Spleen (tissue), 11 donors: ENCODE data around the gene CCDC148. TPM values are rescaled to one million over a fixed set of nuclear protein-coding genes. Genes with fewer than 3 reads are reported as not detected.

Experiments used
- DNase-seq: peaks from one replicate; pipeline ENCODE4 v3.0.0-alpha.2; 2020
- H3K27ac ChIP-seq, 8 donors: fragments of 200-600 bp; sonication (generic) in 7 of 8; 1 replicate in 4 of 8; 2 replicates in 4 of 8; pipeline versions ENCODE4 v1.5.0 to v1.8.0; 2016 to 2021; ENCODE audit warnings: inconsistent platforms in 4 of 8, mild to moderate bottlenecking in 4 of 8, moderate library complexity in 1 of 8
- H3K27me3 ChIP-seq, 7 donors: fragments of 200-600 bp; sonication (generic) in 6 of 7; replicated peaks in 1 of 7; 1 replicate in 4 of 7; 2 replicates in 3 of 7; pipeline versions ENCODE4 v1.5.0 to v1.8.0; 2016 to 2021; ENCODE audit warnings: inconsistent platforms in 3 of 7, mild to moderate bottlenecking in 1 of 7
- H3K36me3 ChIP-seq, 6 donors: fragments of 200-600 bp; sonication (generic) in 5 of 6; 1 replicate in 4 of 6; 2 replicates in 2 of 6; pipeline versions ENCODE4 v1.5.0 to v1.8.0; 2016 to 2021; ENCODE audit warnings: inconsistent platforms in 2 of 6
- H3K4me1 ChIP-seq, 6 donors: fragments of 200-600 bp; sonication (generic) in 5 of 6; 1 replicate in 3 of 6; 2 replicates in 3 of 6; pipeline versions ENCODE4 v1.5.0 to v1.8.0; 2016 to 2021; ENCODE audit warnings: inconsistent platforms in 3 of 6
- H3K4me3 ChIP-seq, 8 donors: fragments of 200-600 bp; sonication (generic) in 7 of 8; 1 replicate in 4 of 8; 2 replicates in 4 of 8; pipeline versions ENCODE4 v1.5.0 to v1.8.0; 2016 to 2021; ENCODE audit warnings: inconsistent platforms in 4 of 8, mild to moderate bottlenecking in 4 of 8, moderate library complexity in 2 of 8
- H3K9me3 ChIP-seq, 8 donors: fragments of 200-600 bp; sonication (generic) in 7 of 8; 1 replicate in 4 of 8; 2 replicates in 4 of 8; pipeline versions ENCODE4 v1.5.0 to v1.8.0; 2016 to 2021; ENCODE audit warnings: inconsistent platforms in 4 of 8
- POLR2A ChIP-seq, 3 donors: fragments of 450-650 bp; IDR thresholded peaks; one replicate each; pipeline ENCODE4 v1.5.1; 2017; ENCODE audit warnings: antibody characterized with exemption in 3 of 3, mild to moderate bottlenecking in 1 of 3
- POLR2AphosphoS5 ChIP-seq, 3 donors: sonication (generic); formaldehyde crosslinking; IDR thresholded peaks; one replicate each; pipeline ENCODE4 v1.5.1; 2017; ENCODE audit warnings: antibody characterized with exemption in 3 of 3
- WGBS, 5 donors: extraction: QIAGEN DNeasy Blood & Tissue Kit in 3 of 5; methylation state at CpG; one replicate each; pipeline versions ENCODE4 v1.1.5 to v1.1.7; 2013 to 2018; 5-methylcytosine and 5-hydroxymethylcytosine counted together
- intact Hi-C: fragments of 100-400 bp; cut with DNase I; formaldehyde crosslinking; loops from one replicate; pipeline ENCODE4 v1.15.0; 2023; ENCODE audit warnings: low total_unique reads
- polyA plus RNA-seq, 3 donors: library from polyadenylated mRNA; stranded (reverse); fragments of 200-250 nt; gene quantifications; one replicate each; pipeline ENCODE4 v1.2.1, GENCODE V29; 2013
- total RNA-seq, 7 donors: library from RNA; depleted of rRNA in 3 of 7; stranded (reverse); fragments of >200 nt in 3 of 7; fragmentation: NEBNext Ultra II Directional in 4 of 7; extraction: Animal tissue kit (Norgen Biotek cat#: 25700) in 4 of 7; gene quantifications; one replicate each; pipeline versions ENCODE4 v1.1.0 to v1.2.1, GENCODE V29; 2016 to 2021
- TF ChIP-seq, protein P1 (sequence below), 11 experiments: fragments of 200-600 bp in 7 of 11; fragments of 450-650 bp in 4 of 11; sonication (generic) in 4 of 11; IDR thresholded peaks in 8 of 11; conservative IDR thresholded peaks in 3 of 11; 1 replicate in 7 of 11; 2 replicates in 4 of 11; pipeline versions ENCODE4 v1.4.0 to v1.8.0; 2016 to 2021; ENCODE audit warnings: antibody characterized with exemption in 11 of 11, inconsistent platforms in 4 of 11, mild to moderate bottlenecking in 1 of 11
- donor health status: healthy with polysubstance abuse.
- donor health status: DM: no; HTN: no; CAD: no; lungs with moderate emphysema.
- donor health status: DM: no; HTN: no; CAD: no.
- donor health status: Bipolar disorder and iron deficiency.
- donor health status: healthy.
- donor health status: DM: no; HTN: no; CAD: no.
- donor health status: DM: yes; HTN: yes; CAD: no.

CCDC148 gene
- total and polyA plus RNA-seq, 10 donors, result 0.07 to 0.79 (median 0.46) TPM

DNA sequence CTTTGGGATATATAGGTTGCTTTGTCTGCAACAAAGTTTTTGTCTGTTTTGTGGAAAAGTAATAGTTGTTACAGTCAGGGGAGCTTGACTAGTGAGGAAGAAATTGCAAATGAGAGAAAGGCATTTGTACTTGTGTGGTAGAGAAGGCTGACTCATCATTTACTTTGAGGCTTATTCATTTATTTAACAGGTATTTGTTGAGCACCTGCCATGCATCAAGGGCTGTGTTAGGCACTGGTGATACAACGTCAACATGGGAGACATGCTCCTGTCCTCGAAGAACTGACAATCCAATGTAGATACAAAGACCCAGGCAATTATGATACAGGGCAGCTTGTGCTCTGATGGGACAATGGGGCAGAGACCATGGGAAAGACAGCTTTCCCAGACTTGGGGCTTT is 275.4 kb downstream of the CCDC148 start:
- intact Hi-C loops, result no loop called here
- DNase-seq, result no peak
- Histone ChIP-seq H3K27ac (no peak overlapping the region), H3K36me3 (no peaks in the 10 kb centered on the region), H3K4me3 (no peak overlapping the region), H3K9me3 (no peaks in the 10 kb centered on the region), H3K4me1 (peaks cover 0 to 7% (median 0%) of the 10 kb centered on the region in 6 donors), H3K27me3 (peaks cover 0 to 23% (median 4%) of the 10 kb centered on the region in 7 donors)
- WGBS, 5 donors, result 66 to 97% (median 92%) methylated on average over 2 of the region's 2 CpGs
- no peak for TF ChIP-seq POLR2A (IDR thresholded peaks at IDR 0.05)
- TF ChIP-seq, protein P1, sequence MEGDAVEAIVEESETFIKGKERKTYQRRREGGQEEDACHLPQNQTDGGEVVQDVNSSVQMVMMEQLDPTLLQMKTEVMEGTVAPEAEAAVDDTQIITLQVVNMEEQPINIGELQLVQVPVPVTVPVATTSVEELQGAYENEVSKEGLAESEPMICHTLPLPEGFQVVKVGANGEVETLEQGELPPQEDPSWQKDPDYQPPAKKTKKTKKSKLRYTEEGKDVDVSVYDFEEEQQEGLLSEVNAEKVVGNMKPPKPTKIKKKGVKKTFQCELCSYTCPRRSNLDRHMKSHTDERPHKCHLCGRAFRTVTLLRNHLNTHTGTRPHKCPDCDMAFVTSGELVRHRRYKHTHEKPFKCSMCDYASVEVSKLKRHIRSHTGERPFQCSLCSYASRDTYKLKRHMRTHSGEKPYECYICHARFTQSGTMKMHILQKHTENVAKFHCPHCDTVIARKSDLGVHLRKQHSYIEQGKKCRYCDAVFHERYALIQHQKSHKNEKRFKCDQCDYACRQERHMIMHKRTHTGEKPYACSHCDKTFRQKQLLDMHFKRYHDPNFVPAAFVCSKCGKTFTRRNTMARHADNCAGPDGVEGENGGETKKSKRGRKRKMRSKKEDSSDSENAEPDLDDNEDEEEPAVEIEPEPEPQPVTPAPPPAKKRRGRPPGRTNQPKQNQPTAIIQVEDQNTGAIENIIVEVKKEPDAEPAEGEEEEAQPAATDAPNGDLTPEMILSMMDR (IDR thresholded peaks at IDR 0.05 in 8 of 11, conservative IDR thresholded peaks at IDR 0.05 in 3 of 11), result no peak

DNA sequence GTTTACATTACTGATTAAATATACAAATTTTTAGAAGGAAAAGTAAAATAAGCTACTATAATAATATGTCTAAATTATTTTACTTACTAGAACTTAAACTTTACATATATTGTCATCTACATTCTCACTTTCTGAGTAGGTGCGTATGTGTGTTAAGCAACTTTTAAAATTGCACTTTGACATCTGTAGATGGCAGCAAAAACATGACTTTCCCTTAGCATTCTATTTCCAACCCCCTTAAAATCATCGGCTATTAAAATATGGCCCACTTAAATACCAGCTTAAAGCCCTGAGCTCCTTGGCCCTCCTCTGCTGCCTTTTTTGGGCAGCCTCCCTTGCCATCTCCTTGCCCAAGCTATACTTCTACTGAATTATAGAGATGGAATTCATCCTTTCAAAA is 276.9 kb downstream of the CCDC148 start:
- DNase-seq, result no peak
- intact Hi-C loops, result loop anchor here (5.0 kb wide), 1 partner anchor 573 kb away; no protein-coding TSS in a partner anchor
- WGBS, 5 donors, result 12 to 21% (median 16%) methylated on average over 2 of the region's 2 CpGs
- H3K27me3 ChIP-seq, result peaks cover 0 to 23% (median 4%) of the 10 kb centered on the region in 7 donors
- H3K36me3 ChIP-seq, result no peaks in the 10 kb centered on the region
- TF ChIP-seq, protein P1 (IDR thresholded peaks at IDR 0.05 in 8 of 11, conservative IDR thresholded peaks at IDR 0.05 in 3 of 11), result peak in 6 of 11 experiments; percentile 9 to 43 (median 28)
- no peak for TF ChIP-seq POLR2AphosphoS5 (IDR thresholded peaks at IDR 0.05)
- H3K9me3 ChIP-seq, result no peaks in the 10 kb centered on the region
- peaks cover 0 to 7% (median 0%) of the 10 kb centered on the region in 6 donors for H3K4me1 ChIP-seq
- H3K27ac ChIP-seq, result no peak overlapping the region
- no peak overlapping the region for H3K4me3 ChIP-seq

DNA sequence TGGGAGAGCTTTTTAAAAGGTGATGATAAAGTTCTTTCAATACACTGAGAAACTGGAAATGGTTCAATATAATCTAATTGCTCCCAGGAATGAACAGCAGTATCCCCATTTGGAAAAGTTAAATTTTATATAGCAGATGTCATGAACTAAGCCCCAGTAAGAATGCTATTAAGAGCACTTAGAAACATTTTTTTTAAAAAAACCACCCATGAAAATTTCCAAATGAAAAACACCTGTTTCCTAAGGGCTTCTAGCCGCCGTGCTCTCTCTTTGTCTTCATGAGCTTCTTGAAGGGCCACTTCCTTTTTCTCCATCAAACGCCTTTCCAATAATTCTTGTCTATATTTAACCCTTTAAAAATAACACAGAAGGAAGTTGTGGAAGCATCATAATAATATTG is 277.9 kb downstream of the CCDC148 start:
- 2 to 13% (median 7%) methylated on average over 3 of the region's 3 CpGs for WGBS, 5 donors
- H3K4me1 ChIP-seq, result peaks cover 0 to 7% (median 0%) of the 10 kb centered on the region in 6 donors
- H3K9me3 ChIP-seq, result no peaks in the 10 kb centered on the region
- H3K4me3 ChIP-seq, result no peak overlapping the region
- no peaks in the 10 kb centered on the region for H3K36me3 ChIP-seq
- H3K27ac ChIP-seq, result no peak overlapping the region
- TF ChIP-seq POLR2AphosphoS5 (IDR thresholded peaks at IDR 0.05) (no peak), POLR2A (IDR thresholded peaks at IDR 0.05) (no peak)
- TF ChIP-seq, protein P1 (IDR thresholded peaks at IDR 0.05 in 8 of 11, conservative IDR thresholded peaks at IDR 0.05 in 3 of 11), result no peak
- intact Hi-C loops, result loop anchor here (5.0 kb wide), 1 partner anchor 574 kb away; no protein-coding TSS in a partner anchor
- DNase-seq, result no peak
- peaks cover 0 to 23% (median 4%) of the 10 kb centered on the region in 7 donors for H3K27me3 ChIP-seq

DNA sequence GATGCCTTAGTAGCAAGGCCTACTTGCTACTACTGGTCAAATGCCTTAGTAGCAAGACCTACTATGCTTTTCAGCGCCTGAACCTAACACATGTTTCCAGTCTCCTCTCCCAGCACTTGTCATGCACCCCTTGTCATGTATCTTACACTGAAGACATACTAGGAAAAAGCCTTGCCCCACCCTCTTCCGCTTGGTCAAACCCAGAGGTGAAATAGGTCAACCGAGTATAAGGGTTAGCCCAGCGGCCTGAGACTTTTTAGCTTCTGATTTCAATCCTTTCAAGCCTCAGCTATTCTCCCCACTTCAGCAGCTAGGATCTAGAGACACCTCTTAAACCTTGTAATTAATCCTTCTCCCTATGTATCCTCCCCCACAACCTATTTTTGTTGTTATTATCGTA is 281.6 kb downstream of the CCDC148 start:
- H3K4me3 ChIP-seq, result no peak overlapping the region
- TF ChIP-seq POLR2AphosphoS5 (IDR thresholded peaks at IDR 0.05), result no peak
- TF ChIP-seq POLR2A (IDR thresholded peaks at IDR 0.05), result no peak
- TF ChIP-seq, protein P1 (IDR thresholded peaks at IDR 0.05 in 8 of 11, conservative IDR thresholded peaks at IDR 0.05 in 3 of 11), result no peak
- peaks cover 0 to 19% (median 4%) of the 10 kb centered on the region in 7 donors for H3K27me3 ChIP-seq
- no peaks in the 10 kb centered on the region for H3K36me3 ChIP-seq
- DNase-seq, result no peak
- intact Hi-C loops, result loop anchor here (5.0 kb wide), 1 partner anchor 577 kb away; no protein-coding TSS in a partner anchor
- 84 to 95% (median 90%) methylated on average over 5 of the region's 5 CpGs for WGBS, 5 donors
- peaks cover 0 to 6% (median 0%) of the 10 kb centered on the region in 6 donors for H3K4me1 ChIP-seq
- H3K9me3 ChIP-seq, result no peaks in the 10 kb centered on the region
- peak overlapping the region in 3 of 8 donors; percentile 1 to 35 (median 34) for H3K27ac ChIP-seq
